HG02763 (cell line): ENCODE measurements around the gene CA9.
"Not testable (repeated sequence)": the region's sequence is repeated elsewhere in the genome, so short reads cannot be mapped to it uniquely, and the experiment has no call there.

ENCODE experiments used
- ATAC-seq: cut with Tn5 transposase; IDR thresholded peaks from one replicate; pipeline ENCODE4 v1.9.1; 2021; ENCODE audit warnings: mild to moderate bottlenecking, moderate library complexity; ENCODE audit not compliant: unreplicated experiment

CA9 gene

DNA sequence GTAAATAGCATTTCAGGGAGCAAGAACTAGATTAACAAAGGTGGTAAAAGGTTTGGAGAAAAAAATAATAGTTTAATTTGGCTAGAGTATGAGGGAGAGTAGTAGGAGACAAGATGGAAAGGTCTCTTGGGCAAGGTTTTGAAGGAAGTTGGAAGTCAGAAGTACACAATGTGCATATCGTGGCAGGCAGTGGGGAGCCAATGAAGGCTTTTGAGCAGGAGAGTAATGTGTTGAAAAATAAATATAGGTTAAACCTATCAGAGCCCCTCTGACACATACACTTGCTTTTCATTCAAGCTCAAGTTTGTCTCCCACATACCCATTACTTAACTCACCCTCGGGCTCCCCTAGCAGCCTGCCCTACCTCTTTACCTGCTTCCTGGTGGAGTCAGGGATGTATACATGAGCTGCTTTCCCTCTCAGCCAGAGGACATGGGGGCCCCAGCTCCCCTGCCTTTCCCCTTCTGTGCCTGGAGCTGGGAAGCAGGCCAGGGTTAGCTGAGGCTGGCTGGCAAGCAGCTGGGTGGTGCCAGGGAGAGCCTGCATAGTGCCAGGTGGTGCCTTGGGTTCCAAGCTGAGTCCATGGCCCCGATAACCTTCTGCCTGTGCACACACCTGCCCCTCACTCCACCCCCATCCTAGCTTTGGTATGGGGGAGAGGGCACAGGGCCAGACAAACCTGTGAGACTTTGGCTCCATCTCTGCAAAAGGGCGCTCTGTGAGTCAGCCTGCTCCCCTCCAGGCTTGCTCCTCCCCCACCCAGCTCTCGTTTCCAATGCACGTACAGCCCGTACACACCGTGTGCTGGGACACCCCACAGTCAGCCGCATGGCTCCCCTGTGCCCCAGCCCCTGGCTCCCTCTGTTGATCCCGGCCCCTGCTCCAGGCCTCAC lies at the start of gene CA9:
CA9 (plus strand) TSS at position 797 of the 893 bp plus-strand sequence; CDS start at position 829, 32 bp downstream.
- no peak for ATAC-seq

DNA sequence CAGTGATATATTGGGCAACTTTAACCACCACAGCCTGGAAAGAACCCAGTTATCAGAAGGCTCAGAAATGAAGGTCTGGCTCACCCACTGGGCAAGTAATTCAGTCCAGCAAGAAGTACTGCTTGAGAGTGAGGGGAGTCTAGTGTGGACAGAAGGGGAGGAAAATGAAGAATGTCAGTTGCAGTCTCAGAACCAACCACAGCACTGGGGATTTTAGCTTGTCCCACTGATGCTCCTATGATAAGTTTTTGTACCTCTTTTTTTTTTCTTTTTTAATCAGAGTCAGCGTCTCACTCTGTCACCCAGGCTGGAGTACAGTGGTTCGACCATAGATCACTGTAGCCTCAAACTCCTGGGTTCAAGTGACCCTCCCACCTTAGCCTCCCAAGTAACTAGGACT lies 46.2 kb upstream of the CA9 start:
- no peak for ATAC-seq

DNA sequence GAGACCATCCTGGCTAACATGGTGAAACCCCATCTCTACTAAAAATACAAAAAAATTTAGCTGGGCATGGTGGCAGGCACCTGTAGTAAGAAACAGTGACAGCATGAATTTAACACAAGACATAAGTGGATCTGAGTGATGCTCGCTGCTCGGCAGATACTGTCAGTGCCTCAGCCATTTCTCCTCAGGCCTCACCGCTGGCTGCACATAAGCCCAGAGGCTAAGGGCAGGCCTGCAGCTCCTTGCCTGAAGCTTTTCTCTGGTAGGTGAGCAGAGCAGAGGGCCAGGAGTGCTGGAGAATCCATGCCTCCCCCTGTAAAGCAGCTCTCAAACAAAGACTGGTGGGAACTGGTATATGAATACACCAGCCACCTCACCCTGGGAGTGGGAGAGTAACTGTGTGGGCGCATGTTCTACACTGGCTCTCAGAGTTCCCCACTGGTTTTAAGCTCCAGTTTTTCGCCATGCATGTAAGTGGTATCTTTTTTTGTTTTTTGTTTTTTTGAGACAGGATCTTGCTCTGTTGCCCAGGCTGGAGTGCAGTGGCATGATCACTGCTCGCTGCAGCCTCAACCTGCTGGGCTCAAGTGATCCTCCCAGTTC lies 45.2 kb upstream of the CA9 start:
- ATAC-seq: no peak

DNA sequence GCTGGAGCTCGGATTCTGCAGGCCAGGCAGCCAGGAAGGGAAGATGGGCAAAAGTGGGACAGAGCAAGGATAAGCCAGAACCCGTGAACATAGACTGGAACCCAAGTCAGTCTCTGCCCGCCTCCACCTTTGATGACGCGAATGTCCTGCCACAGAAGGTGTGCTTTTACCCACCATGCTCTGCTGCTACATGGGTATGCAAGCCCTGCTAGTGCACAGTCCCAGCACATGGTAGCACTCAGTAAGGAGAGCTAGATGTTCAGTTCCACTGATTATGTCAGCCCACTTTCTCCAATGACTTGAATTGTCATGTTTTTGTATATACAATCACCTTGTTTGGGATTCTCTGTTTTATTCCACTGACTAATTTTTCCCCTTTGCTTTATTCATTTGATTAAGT lies 44.1 kb upstream of the CA9 start:
- no peak for ATAC-seq

DNA sequence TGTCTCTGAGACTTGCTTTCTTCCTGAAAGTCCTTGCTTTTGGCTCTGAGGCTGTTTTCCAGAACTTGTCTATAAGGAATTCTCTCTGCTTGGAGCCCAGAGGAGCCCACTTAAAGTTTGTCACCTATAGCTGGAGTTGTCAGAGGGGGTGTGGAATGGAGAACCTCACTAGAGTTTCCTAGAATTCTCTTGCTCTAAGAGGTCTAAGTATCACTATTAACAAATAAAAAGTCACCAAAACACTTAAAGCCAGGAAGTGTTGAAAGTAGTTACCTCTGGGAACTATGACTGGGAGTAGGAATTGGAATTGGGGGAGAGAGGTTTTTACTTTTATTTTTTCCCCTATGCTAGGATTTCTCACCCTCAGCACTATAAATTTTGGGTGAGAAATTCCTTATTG lies 38.0 kb upstream of the CA9 start:
- no peak for ATAC-seq

DNA sequence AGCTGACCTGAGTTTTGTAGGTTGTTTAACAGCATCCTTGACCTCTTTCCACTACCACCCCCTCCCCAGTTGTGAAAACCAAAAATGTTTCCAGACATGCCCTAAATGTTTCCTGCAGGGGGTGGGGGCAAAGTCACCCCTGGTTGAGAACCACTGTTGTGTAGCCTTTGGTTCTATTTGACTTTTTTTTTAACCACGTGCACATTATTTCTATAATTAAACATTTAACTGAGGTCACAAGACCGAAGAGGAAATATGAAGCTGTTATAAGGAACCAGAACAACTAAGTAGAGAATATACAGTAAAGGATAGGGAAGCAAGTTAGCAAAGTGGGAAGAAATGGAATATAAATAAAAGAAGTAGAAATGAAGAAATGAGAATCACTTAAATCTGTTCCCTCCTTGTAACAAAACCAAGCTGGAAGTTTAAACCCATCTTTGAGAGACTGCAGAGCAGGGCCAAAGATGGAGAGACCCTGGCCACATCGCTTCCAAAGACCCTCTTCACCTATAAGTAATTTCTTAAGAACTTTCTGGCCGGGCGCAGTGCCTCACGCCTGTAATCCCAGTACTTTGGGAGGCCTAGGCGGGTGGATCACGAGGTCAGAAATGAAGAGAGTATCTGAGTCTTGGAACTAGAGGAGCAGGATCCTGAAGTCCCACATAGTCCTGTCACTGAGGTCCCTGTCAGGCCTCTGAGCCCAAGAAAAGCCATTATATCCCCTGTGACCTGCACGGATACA lies 37.4 kb upstream of the CA9 start:
- ATAC-seq: no peak

DNA sequence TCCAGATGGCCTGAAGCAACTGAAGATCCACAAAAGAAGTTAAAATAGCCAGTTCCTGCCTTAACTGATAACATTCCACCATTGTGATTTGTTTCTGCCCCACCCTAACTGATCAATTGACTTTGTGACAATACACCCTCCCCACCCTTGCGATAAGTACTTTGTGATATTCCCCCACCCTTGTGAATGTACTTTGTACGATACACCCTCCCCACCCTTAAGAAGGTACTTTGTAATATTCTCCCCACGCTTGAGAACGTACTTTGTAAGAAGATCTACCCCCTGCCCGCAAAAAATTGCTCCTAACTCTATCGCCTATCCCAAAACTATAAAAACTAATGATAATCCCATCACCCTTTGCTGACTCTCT lies 36.9 kb upstream of the CA9 start:
- ATAC-seq: not testable (repeated sequence)

DNA sequence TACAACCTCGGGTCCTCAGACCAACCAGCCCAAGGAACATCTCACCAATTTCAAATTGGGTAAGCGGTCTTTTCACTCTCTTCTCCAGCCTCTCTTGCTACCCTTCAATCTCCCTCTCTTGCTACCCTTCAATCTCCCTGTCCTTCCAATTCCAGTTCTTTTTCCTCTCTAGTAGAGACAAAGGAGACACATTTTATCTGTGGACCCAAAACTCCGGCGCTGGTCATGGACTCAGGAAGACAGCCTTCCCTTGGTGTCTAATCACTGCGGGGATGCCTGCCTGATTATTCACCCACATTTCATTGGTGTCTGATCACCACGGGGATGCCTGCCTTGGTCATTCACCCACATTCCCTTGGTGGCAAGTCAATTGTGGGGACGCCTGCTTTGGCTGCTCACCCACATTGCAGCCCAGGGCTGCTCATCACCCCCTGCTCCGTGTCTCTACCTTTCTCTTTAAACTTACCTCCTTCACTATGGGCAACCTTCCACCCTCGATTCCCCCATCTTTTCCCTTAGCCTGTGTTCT lies 36.2 kb upstream of the CA9 start:
- not testable (repeated sequence) for ATAC-seq

DNA sequence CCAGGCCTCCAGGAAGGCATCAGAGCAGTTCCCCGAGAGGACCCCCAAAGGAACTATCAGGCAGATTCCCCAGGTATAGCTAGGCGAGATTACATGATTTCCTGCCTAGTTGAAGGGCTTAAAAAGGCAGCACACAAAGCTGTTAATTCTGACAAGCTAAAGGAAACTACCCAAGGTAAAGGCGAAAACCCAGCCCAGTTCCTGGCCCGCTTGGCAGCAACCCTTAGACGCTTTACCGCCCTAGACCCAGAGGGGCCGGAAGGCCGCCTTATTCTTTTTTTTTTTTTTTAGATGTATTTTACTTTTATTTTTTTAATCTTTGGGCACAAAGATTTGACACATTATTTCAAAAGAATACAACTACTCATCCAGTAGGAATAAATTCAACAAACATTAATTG lies 35.0 kb upstream of the CA9 start:
- ATAC-seq: not testable (repeated sequence)

DNA sequence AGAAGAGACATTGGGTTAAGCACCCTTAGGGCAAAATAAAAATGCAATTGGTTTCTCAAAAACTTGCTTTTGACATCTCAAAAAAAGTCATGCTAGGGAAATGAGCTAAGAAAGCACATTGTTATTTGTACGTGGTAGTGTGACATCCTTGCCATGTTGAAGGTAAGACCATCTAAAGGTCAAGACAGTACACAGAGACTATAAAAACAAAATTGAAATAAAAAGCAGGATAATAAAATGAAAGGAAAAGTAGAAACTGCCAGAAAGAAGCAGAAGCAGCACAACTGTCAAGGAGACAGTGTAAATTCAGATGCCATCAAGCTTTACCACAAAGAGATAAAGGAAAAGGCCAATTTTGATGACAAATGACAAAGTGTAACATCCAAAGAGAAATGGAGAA lies 34.5 kb upstream of the CA9 start:
- not testable (repeated sequence) for ATAC-seq

DNA sequence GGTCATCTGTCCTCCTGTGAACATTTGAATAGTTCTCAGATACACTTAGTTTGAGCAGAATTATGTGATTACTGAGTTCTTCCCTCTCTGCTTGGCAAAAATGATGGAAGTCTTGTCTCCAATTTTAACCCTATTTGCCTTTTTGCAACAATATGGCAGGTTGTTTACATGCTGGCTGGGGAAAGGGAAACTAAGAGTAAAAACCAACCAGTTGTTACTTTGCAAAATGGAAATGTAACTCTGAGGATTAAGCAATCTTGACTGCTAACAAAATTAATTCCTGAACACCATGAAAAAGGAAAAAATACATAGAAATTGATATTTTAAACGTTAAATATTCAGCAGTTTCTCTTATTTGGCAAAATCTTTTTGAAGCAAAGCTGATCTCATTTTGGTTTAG lies 34.1 kb upstream of the CA9 start:
- no peak for ATAC-seq

DNA sequence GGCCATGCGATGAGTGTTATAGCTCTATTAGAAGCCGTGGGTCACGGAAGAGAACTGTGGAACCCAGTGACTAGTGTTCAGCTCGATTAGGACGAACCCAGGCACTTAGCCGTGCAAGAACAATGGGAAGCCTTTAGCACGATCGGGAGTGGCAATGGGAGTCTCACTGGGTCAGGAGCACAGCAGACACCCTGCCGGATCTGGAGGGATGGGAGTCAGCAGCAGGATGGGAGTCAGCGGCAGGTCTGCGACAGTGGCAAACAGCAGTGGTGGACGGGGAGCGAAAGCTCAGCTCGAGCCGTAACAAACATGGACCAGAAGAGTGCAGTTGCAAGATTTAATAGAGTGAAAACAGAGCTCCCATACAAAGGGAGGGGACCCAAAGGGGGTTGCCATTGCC lies 33.3 kb upstream of the CA9 start:
- ATAC-seq: not testable (repeated sequence)

DNA sequence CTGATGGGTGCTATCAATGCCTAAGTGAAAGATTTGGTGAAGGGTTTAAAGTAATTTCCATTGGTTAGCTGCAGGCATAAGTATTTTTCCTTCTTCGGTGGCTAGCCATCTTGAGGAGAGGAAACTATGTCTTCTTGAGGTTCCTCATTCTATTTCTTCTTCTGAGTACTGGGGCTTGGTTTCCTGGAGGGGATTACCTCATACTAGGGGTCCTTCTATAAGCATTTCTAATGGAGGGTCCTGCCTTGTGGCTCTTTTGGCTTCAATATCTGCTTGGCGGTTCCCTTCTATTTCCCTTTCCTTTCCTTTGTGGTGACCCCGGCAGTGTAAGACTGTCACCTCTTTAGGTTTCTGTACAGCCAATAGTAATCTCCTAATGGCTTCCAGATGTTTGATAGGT lies 32.2 kb upstream of the CA9 start:
- not testable (repeated sequence) for ATAC-seq

DNA sequence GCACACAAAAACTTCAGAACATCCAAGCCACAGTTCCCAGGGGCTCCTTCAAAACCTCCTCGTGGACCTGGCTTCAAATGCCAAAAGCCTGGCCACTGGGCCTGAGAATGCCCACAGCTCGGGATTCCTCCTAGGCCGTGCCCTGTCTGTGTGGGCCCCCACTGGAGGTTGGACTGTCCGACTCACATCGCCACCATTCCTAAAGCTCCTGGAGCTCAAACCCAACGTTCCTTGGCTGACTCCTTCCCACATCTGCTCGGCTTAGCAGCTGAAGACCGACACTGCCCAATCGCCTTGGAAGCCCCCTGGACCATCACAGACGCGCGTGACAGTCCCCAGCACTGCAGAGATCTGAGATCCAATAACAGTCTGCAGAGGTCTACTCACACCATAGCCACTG lies 30.7 kb upstream of the CA9 start:
- ATAC-seq: no peak

DNA sequence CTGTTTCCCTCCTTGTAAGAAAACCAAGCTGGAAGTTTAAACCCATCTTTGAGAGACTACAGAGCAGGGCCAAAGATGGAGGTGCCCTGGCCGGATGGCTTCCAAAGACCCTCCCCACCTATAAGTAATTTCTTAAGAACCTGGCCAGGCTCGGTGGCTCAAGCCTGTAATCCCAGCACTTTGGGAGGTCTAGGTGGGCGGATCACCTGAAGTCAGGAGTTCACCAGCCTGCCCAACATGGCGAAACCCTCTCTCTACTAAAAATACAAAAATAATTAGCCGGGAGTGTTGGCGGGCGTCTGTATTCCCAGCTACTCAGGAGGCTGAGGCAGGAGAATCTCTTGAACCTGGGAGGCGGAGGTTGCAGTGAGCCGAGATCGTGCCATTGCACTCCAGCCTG lies 28.0 kb upstream of the CA9 start:
- ATAC-seq: not testable (repeated sequence)

DNA sequence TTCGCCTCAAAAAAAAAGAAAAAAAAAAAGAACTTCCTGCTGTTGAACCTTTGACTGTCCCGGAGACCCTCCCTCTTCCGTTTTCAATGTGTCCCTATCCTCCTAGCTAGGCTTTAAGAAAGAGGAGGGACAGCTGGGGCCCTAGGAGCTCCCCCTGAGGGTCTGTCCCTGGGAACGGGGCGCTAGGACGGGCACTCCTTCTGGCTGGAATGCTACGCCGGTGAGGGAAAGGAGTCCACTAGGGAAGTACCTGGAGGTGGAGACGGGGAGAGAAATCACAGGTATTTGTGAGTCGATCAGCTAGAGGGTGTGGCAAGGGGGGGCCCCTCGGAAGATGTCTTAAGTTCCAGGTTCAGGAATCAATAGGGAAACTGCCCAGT lies 27.6 kb upstream of the CA9 start:
- ATAC-seq: no peak

DNA sequence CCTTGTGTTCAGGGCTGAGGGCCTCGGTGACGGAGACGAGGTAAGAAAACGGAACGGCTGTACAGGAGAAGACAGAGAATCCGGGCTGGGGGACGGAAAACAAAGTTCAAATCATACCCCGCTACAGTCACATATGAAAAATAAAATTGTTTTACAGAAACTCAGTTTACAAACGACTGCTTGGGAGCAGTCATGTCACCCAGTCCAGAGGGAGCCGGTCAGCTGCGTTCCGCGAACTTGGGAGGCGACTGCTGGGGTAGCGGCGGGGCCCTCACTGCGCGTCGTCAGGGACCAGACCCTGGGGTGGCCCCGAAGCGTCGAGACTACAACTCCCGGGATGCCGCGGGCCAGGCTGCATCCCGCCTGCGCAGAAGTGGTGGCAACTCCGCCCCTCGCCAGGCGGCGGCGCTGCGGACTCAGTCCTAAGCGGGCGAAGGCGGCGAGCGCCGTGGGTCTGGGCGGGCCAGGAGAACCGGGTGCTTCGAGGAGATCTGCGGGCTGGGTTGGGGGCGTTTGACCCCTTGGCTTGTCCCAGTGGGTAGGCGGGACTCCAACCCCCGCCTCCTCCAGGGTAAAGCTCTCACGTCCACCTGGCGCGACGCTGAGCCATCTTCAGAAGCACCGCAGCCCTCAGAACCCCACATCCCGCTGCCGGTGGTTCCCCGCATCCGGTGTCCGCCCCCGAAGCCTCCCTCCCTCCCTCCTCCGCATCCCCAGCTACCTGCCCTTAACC lies 27.0 kb upstream of the CA9 start:
- peak; percentile 85 for ATAC-seq

DNA sequence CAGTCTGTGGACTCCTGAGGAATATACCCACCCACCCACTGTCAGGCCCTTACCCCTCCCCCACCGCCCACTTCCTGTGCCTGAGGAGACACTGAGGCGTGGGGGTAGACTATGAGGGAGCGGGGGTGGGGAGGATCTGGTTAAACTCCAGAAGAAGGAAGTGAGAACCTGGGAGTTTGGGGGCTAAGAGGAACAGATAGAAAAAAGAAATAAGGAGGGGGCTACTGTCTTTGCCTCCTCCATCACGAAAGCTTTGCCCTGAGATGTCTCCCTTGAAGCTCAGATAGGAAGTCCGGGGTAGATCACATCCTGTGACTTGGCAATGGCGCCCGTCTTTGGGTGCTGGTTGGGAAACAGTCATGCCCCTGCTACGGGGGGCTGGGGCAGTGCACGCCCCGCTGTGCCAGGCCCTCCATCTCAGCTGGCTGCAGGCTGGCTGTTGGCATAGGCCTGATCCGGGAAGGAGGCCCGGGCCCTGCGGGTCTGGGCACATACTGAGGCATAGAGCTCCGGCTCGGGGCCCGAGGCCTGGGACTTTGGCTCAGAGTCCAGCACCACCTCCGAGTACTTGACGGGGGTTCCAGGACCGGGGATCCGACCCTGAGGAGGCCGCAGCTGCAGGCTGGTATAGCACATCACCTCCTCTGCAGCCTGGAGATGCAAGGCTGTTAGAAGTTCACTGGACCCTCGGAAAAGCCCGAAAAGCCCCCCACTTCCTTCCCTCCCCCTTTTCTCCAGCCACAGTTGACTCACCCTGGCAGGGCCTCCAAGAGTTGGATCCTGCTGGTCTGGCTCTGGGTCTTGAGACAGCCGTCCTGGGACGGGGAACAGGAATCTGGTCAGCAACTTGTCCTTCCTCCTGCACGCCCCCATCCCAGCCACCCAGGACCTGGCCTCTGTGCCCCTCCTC lies 24.0 kb upstream of the CA9 start:
- no peak for ATAC-seq

DNA sequence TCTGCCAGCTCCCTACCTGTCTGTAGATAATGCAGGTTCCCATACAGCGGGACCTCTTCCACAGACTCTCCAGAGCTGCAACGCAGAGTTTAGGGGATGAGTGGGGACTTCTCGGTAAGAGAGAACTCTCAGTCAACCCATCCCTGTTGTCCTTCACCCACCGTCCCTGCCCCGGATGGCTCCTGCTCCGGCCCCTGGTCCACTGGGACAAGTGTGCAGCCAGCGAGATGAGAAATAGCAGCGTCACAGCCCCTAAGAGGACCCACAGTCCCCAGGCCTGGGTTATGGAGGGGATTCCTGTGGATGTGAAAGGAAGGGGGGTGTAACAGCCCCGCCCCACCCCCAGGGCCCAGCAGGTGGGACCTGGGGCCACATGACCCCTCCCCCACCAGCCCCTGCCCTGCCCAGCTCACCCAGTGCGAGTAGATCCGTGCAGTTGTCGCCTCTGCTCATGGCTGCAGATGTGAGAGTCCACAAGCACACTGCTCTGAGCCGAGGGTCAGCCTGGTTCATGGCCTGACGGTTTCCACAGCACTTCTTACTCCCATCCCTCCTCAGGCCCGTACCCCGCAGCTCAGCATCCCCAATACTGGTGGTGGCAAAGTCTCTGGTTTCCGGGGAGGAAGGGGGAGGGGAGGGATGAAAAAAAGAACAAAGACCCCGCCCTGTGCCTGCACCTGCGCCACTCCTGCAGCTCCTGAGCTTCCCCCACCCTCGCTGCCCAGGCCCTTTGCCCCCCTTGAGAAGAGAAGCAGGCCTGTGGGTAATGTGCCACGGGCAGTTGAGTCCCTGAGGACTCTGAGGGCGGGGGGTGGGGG lies 23.2 kb upstream of the CA9 start, which contains the start of gene SIT1:
SIT1 (minus strand) TSS at position 591 of the 818 bp plus-strand sequence; CDS start at position 513, 78 bp downstream.
- ATAC-seq: no peak
